ENCODE measurements around the gene POC1A. TPM values are rescaled to one million over a fixed set of nuclear protein-coding genes. Genes with fewer than 3 reads are reported as not detected.

The POC1A gene
- total and polyA plus RNA-seq, 7 donors, result 0.66 to 15.8 (median 1.7) TPM

DNA sequence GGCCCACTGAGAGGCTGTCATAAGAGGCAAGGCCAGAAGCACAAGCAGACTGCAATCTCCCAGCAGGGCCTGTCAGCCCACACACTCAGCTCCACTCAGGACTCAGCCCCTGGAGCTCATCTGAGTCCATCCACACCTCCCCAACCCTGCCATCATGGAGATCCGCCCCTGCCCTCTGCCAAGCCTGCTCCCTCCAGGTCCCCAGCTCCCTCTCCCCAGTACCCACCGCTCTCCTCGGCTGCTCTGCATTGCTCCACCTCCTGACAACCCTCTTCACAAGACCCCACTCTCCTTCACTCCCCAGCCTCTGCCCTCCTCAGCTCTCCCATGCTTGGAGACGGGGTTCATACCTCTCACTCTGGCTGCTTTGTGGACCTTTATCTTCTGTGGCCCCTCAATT is 11.1 kb downstream of the POC1A start:
- H3K27me3 ChIP-seq, result no peaks in the 10 kb centered on the region
- H3K4me3 ChIP-seq, result no peak overlapping the region
- 97 to 98% methylated on average over 4 of the region's 4 CpGs for WGBS, 2 donors
- H3K4me1 ChIP-seq, result peaks cover 0 to 5% (median 2%) of the 10 kb centered on the region in 4 donors
- no peak for DNase-seq
- TF ChIP-seq, protein P1, sequence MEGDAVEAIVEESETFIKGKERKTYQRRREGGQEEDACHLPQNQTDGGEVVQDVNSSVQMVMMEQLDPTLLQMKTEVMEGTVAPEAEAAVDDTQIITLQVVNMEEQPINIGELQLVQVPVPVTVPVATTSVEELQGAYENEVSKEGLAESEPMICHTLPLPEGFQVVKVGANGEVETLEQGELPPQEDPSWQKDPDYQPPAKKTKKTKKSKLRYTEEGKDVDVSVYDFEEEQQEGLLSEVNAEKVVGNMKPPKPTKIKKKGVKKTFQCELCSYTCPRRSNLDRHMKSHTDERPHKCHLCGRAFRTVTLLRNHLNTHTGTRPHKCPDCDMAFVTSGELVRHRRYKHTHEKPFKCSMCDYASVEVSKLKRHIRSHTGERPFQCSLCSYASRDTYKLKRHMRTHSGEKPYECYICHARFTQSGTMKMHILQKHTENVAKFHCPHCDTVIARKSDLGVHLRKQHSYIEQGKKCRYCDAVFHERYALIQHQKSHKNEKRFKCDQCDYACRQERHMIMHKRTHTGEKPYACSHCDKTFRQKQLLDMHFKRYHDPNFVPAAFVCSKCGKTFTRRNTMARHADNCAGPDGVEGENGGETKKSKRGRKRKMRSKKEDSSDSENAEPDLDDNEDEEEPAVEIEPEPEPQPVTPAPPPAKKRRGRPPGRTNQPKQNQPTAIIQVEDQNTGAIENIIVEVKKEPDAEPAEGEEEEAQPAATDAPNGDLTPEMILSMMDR (IDR thresholded peaks at IDR 0.05), result no peak
- no peak for TF ChIP-seq POLR2A (IDR thresholded peaks at IDR 0.05)
- no peak for TF ChIP-seq POLR2AphosphoS5 (IDR thresholded peaks at IDR 0.05)
- TF ChIP-seq EP300 (IDR thresholded peaks at IDR 0.05), result no peak
- H3K9me3 ChIP-seq, result no peaks in the 10 kb centered on the region
- H3K27ac ChIP-seq, result no peak overlapping the region
- intact Hi-C loops (cut with DNase I), result no loop called here
- H3K36me3 ChIP-seq, result no peaks in the 10 kb centered on the region

DNA sequence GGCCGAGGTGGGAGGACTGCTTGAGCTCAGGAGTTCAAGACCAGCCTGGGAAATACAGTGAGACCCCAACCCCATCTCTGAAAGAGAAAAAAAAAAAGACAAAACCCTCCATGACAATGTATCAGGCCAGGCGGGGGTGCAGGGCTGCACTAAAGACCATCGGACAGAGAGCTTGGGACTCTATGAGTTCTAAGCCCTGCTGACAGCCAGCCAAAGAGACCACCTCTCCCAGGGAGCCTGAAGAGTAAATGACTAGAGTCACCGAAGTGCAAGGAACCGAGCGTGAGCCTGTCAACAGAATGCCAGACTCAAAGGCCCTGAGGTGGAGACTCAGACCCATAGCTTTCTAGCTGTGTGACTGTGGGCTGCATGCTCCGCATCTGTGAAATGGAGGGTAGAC is 12.5 kb downstream of the POC1A start:
- Histone ChIP-seq H3K36me3 (no peaks in the 10 kb centered on the region), H3K4me1 (peaks cover 0 to 5% (median 2%) of the 10 kb centered on the region in 4 donors), H3K27ac (no peak overlapping the region), H3K4me3 (no peak overlapping the region), H3K27me3 (no peaks in the 10 kb centered on the region), H3K9me3 (no peaks in the 10 kb centered on the region)
- WGBS, 2 donors, result 97% methylated on average over 7 of the region's 7 CpGs
- no peak for DNase-seq
- no peak for TF ChIP-seq EP300 (IDR thresholded peaks at IDR 0.05)
- TF ChIP-seq, protein P1 (IDR thresholded peaks at IDR 0.05), result no peak
- TF ChIP-seq POLR2AphosphoS5 (IDR thresholded peaks at IDR 0.05), result no peak
- TF ChIP-seq POLR2A (IDR thresholded peaks at IDR 0.05), result no peak
- intact Hi-C loops (cut with DNase I), result no loop called here

DNA sequence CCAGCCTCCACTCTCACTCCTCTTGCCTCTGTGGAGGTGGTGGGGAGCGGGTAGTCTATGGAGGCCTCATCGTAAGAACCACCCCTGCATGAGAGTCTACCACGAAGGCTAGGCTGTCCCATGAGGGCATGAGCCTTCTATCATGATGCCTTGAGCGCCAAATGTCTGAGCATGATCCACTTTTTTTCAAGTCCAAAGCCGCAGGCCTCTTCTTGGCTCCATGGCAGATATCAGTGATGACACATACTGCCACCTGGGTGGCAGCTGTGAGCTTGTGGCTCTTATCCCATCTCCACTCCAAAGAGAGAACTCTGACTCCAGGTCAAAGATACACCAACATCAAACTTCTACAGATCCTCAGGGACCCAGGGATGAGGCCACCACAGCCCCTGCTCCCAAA is 13.5 kb downstream of the POC1A start:
- no peak overlapping the region for H3K27ac ChIP-seq
- no peak overlapping the region for H3K4me3 ChIP-seq
- H3K27me3 ChIP-seq, result no peaks in the 10 kb centered on the region
- peaks cover 0 to 5% (median 2%) of the 10 kb centered on the region in 4 donors for H3K4me1 ChIP-seq
- intact Hi-C loops (cut with DNase I), result no loop called here
- no peaks in the 10 kb centered on the region for H3K36me3 ChIP-seq
- TF ChIP-seq POLR2AphosphoS5 (IDR thresholded peaks at IDR 0.05) (no peak), POLR2A (IDR thresholded peaks at IDR 0.05) (no peak), EP300 (IDR thresholded peaks at IDR 0.05) (no peak)
- H3K9me3 ChIP-seq, result no peaks in the 10 kb centered on the region
- 96 to 98% methylated on average over 5 of the region's 5 CpGs for WGBS, 2 donors
- no peak for DNase-seq

DNA sequence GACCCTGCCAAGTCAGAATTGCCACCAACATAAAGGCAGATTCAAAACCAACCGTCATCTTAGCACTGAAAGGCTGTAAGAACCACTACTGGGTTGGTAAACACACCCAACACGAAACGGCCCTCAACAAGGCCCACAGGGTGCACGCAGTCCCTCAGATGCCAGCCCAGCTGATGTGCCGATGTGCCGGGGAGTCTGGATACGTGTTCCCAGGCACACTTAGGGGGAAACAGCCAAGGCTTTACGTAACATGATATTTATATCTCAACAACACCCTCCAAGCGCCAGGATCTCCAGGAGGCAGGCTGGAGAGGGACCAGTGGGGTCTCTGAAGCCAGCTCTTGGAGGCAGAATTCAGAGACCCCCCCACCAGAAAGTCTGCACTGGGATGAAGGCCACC is 14.2 kb downstream of the POC1A start:
- H3K36me3 ChIP-seq, result no peaks in the 10 kb centered on the region
- 96% methylated on average over 9 of the region's 9 CpGs for WGBS, 2 donors
- no peaks in the 10 kb centered on the region for H3K27me3 ChIP-seq
- intact Hi-C loops (cut with DNase I), result no loop called here
- no peak overlapping the region for H3K27ac ChIP-seq
- H3K9me3 ChIP-seq, result no peaks in the 10 kb centered on the region
- no peak for TF ChIP-seq POLR2AphosphoS5 (IDR thresholded peaks at IDR 0.05)
- no peak for TF ChIP-seq POLR2A (IDR thresholded peaks at IDR 0.05)
- TF ChIP-seq EP300 (IDR thresholded peaks at IDR 0.05), result no peak
- no peak overlapping the region for H3K4me3 ChIP-seq
- DNase-seq, result no peak
- H3K4me1 ChIP-seq, result peaks cover 0 to 5% (median 2%) of the 10 kb centered on the region in 4 donors

DNA sequence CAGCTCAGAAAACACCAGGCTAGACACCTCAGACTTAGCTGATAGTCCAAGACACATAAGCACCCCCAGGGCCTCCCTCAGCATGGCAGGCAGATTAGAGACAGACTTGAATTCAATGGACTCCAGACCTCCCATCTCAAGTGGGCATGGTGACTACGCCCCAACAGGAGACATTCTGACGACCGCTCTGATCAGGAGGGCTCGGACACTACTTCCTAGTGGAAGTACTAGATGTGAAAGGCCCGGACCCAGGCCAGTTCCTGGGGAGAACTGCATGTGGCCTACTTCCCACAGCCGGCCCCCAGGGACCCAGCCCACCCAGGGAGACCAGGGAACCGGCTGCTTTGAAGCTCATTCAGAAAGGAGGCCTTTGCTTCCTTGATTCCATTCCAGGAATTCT is 16.9 kb downstream of the POC1A start:
- intact Hi-C loops (cut with DNase I), result no loop called here

More for the DNA sequence above, 16.9 kb downstream of the POC1A start:
- WGBS, 2 donors, result 91 to 93% methylated on average over 7 of the region's 7 CpGs
- no peaks in the 10 kb centered on the region for H3K36me3 ChIP-seq
- no peak overlapping the region for H3K4me3 ChIP-seq
- DNase-seq, result no peak
- no peaks in the 10 kb centered on the region for H3K4me1 ChIP-seq
- H3K27me3 ChIP-seq, result no peaks in the 10 kb centered on the region
- TF ChIP-seq POLR2A (IDR thresholded peaks at IDR 0.05) (no peak), POLR2AphosphoS5 (IDR thresholded peaks at IDR 0.05) (no peak), EP300 (IDR thresholded peaks at IDR 0.05) (no peak)
- TF ChIP-seq, protein P1 (IDR thresholded peaks at IDR 0.05), result no peak
- H3K9me3 ChIP-seq, result no peaks in the 10 kb centered on the region
- no peak overlapping the region for H3K27ac ChIP-seq
